NCI-H748 (cell line): ENCODE measurements around the gene ZKSCAN4.

Experiments used
- DNase-seq: peaks from one replicate; lab custom pipeline; 2025; ENCODE audit not compliant: unreplicated experiment; lab: John Stamatoyannopoulos, UW

ZKSCAN4 gene

GRCh38 chr6:28209753-28210535, 42.1 kb downstream of the ZKSCAN4 start:
- no peak for DNase-seq

GRCh38 chr6:28208111-28208659, 43.9 kb downstream of the ZKSCAN4 start:
- no peak for DNase-seq

GRCh38 chr6:28207510-28208110, 44.5 kb downstream of the ZKSCAN4 start:
- DNase-seq: peak; percentile 62

GRCh38 chr6:28206928-28207509, 45.0 kb downstream of the ZKSCAN4 start:
- DNase-seq: no peak

- no peak for DNase-seq
These were observed 45.5 kb downstream of the ZKSCAN4 start for GRCh38 chr6:28206527-28206926.

GRCh38 chr6:28205879-28206278, 46.2 kb downstream of the ZKSCAN4 start:
- no peak for DNase-seq

GRCh38 chr6:28203201-28203600, 48.9 kb downstream of the ZKSCAN4 start:
- DNase-seq: peak; percentile 52

GRCh38 chr6:28200020-28200419, 52.0 kb downstream of the ZKSCAN4 start:
- no peak for DNase-seq
